HG03521 (cell line): ENCODE data around the gene DZIP1.

Experiments used
- ATAC-seq: cut with Tn5 transposase; IDR thresholded peaks from one replicate; pipeline ENCODE4 v1.9.1; 2021; ENCODE audit warnings: mild to moderate bottlenecking, moderate library complexity; ENCODE audit not compliant: unreplicated experiment

Gene DZIP1

DNA sequence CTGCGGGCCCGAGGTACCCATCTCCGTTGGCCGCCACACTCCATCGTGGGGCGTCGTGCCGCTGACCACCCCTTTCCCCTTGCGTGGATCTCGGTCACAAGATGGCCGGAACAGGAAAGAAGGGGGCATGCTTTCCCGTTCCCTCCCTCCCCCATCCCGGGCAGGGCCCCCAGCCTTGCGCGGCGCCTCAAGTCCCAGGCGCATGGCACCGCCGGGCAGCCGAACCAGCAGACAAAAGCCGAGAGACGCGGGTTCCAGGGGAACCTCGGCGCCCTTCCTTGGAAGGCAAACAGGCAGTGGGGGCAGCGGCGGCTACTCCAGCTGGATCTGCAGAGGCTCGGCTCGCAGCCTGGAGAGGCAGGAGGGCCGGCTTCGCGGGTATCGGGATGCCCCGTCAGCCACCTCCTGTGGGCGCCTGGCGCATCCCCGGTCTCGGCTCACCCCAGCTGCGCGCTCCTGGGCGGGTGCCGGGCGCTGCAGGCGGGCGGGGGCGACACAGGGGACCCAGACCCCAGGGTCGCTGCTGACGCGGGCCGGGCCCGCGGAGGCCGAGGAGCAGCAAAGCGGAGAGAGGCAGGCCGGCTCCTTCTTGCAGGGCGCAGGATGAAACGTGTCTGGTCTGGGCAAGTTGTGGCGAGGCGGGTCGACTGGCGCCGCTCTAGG, 439 bp downstream of the DZIP1 start:
- ATAC-seq: peak; percentile 50

DNA sequence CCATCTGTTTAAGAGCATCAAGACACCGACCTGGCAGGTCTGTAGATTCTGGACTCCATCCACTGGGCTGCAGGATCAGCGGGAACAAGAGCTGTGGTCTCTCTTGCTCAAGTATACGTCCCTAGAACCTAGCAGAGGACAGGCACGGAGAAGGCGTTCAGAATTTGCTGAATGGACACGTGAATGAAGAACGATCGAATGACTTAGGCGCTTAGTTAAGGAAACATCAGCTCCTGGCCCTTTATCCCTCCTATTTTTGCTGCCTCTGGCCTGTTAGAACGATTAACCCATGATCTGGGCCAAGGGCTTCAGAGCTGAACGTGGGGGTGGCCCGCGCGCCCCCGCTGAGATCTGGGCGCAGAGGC, 953 bp downstream of the DZIP1 start:
- ATAC-seq: no peak

DNA sequence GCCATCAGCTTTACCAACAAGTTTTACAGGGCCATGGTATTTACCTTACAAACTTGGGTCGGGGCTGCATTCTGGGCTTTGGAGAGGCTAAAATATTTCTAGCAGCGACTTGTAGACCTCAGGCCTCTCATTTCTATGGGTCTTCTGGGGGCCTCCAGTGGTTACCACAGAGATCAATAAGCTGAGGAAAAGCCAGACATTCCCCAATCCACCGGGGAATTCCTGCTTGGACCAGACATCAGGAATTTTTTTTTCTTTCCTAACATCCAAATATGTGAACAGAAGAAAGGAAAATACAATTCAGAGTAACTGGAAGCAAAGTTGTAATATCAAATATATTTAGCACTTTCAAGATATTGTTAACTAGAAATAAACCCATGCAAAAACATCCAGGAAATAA, 1.5 kb downstream of the DZIP1 start:
- no peak for ATAC-seq

DNA sequence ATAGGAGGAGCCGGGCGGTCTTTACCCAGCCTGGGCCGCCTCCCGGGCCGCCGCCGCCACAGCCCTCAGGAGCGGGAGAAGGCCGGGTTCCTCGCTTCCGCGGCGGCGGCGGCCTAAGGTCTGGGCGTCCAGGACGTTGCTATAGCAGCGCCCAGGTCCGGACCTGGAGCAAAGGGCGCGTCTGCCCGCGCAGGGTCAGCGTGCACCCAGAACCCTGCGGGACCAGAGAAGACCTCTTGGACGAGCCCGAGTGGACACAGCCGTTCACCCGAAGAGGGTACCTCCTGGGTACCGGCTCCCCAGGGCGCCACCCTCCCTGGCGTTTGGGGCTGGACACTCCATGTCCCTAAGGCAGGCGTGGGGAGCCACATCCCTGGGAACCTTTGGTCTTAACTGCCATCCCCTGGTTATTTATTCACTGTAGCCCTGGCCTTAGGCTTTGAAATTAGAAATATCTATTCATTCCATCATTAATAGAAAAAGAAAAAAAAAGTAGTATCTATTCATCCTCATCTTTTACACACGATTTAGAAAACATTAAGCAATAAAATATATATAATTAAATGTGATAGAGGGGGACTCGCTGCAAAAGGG, 2.4 kb downstream of the DZIP1 start:
- no peak for ATAC-seq

DNA sequence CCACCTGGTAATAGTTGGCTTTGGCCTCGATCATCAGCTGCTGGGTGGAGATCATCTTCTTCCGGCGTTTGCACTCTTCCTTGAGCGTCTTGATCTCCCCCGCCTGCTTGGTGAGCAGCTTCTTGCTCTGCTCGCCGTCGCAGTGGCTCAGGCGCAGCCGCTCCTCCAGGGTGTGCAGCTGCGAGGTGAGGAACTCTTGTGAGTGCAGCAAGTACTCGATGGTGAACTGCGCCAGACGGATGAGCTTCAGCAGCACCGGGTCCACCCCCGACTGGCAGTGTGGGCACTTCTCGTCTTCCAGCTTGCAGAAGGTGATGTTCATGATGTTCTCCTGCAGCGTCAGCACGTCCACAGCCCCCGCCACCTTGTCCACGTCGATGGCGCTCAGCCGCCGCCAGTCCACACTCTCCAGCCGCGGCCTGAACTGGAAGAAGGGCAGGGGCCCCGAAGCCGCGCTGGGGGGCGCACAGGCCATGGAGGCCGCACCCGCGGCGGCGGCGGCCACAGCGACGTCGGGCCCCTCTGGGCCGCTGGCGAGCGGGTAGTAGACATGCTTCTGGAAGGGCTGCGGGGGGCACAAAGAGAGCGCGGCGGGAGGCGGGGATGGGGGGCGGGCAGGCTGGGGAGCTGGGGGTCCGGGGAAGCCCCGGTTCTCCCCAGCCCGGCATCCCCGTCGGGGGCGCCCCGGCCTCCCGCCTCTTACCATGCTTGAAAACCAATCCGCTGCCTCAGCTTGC, 3.0 kb downstream of the DZIP1 start:
- ATAC-seq: no peak

DNA sequence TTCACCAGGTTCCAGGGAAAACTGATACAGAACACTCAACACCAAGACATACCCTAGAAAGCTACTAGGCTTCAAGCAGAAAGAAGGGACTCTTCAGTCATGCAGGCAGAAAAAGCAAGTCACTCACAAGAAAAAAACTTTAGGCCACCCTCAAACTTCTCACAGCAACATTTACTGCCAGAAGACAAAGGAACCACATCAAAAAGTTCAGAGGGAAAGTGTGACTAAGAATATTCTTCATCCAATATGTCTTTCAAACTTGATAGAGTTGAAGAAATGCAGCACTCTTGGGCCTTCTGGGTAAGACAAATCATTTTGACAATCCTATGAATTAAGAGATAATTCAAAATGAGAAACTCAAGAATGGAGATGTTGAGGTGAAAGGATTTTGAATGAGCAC, 7.7 kb downstream of the DZIP1 start:
- no peak for ATAC-seq

DNA sequence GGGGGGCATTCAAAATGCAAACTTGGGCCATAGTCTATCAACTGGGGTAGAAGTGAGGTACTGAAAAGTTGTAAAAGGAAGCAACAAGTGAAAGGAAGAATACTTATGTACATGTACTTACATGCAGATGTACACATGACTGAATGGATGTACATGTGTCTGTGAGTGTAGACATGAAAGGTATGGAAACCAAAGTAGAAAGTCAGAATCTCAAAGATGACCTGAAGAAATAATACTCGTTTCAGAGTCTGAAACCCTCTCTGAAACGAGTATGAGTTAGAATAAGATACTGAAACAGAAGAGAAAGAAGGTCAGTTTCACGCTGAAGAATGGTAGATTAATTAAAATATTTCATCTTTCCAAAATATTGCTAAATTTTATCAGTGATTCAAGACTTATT, 13.9 kb downstream of the DZIP1 start:
- no peak for ATAC-seq

DNA sequence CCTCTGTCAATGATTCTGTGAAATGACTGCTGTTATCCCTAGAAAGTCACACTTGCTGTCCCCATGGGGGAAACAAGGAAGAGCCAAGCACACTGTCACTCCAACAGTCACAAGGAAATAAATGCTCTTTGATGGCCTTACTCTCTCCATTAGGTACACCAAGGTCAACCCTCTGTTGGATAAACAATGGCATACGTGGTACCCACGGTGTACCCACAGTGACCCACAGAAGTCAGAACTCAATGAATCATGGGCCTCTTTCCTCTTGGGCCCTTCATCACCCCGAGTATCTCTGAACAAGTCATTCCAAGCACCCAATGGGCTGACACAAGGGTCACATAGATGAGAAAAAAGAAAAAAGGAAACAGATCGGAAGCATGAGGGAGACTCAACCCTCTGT, 15.4 kb downstream of the DZIP1 start:
- no peak for ATAC-seq

DNA sequence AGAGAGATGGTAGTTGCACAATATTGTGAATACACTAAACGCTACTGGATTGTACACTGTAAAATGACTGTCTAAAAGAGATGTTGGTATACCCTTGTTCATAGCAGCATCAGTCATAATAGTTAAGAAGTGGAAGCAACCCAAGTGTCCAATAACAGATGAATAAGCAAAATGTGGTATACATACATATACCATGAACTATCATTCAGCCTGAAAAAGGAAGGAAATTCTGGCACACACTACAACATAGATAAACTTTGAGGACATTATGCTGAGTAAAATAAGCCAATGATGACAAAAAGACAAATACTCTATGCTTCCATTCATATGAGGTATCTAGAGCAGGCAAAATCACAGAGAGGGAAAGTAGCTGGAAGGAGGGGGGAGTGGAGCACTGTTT, 16.0 kb downstream of the DZIP1 start:
- ATAC-seq: no peak

DNA sequence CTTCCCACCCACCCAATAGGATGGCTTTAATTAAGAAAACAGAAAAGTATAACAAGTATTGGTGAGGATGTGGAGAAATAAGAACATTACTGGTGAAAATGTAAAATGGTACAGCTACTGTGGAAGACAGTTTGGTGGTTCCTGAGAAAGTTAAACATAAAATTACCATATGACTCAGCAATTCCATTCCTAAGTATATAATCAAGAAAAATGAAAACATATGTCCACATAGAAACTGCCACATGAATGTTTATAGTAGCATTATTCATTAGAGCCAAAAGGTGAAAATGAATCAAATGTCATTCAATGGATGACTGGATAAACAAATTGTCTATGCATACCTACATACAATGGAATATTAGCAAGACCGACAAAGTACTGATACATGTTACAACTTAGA, 16.9 kb downstream of the DZIP1 start:
- ATAC-seq: no peak

DNA sequence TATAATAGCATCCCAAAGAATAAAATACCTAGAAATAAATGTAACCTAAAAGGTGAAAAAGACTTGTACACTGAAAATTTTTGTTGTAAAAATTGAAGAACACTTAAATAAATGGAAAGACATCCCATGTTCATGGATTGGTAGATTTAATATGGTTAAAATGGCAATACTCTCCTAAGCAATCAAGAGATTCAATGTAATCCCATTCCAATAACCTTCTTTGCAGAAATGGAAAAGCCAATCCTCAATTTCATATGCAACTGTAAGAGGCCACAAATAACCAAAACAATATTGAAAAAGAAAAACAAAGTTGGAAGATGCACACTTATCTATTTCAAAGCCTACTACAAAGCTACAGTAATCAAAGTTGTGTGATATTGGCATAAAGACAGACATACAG, 17.7 kb downstream of the DZIP1 start:
- ATAC-seq: no peak

DNA sequence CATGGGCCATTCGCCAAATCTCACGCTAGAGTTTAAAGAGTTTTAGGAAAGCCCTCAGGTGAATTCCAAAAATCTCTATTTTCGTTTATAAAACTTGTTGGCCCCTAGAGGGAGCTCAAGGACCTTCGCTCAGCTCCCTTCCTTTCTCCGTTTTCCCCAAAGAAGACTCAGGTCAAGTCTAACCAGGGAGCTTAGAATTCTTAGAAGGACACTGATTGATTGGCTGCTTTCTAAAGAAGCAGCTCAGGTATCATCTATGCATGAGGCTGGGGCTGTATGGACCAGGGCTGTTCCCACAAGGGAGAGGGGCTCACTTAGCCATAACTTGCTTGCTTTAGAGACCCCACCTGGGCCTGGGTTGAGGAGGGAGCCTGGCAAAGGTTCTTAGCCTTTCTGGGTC, 20.5 kb downstream of the DZIP1 start:
- ATAC-seq: no peak

DNA sequence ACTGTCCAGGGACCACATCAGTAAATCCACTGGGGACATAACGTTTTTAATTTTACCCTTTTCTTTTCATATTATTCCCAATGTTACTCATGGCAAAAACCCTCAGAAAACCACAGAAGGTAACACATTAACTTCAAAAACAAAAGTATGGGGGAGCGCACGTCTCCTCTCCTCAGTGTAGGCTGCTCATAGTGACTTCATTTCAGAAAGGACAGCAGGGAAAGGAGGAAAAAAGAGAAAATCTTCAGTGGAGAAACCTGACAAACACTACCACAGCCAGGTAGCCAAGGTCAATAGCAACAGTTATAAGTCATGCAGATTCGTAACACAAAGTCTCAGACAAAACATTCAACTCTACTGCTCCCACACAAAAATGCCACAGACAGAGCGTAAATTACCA, 21.4 kb downstream of the DZIP1 start:
- ATAC-seq: no peak

DNA sequence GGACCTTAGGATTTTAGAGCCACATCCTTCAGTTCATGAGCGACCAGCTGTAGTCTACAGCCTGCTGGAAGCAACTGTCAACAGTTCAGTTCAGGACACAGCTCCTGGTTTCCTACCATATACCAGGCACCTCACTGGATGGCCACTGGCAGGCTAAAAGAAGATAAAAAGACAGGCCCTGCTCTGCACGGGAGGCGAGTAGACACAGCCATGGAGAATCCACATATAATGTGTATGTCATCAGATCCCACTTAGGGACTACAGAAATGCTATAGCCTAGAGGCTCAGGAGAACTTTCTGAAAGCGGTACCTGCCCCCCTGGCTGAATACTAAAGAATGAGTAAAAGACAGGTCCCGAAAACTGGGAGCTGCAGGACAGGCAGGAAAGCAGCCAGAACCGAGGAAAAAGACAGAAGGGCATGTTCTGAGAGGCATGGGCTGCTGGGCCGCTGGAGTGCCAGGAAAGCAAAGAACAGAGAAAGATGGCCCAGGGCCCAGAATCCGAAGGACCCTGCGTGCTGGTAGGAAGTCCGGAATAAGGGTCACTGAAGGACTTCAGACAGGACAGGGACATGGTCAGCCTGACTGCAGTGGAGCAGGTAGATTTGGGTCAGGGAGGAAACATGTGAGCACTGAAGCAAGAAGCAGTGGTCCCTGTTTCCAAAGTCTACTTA, 23.5 kb downstream of the DZIP1 start:
- ATAC-seq: no peak

DNA sequence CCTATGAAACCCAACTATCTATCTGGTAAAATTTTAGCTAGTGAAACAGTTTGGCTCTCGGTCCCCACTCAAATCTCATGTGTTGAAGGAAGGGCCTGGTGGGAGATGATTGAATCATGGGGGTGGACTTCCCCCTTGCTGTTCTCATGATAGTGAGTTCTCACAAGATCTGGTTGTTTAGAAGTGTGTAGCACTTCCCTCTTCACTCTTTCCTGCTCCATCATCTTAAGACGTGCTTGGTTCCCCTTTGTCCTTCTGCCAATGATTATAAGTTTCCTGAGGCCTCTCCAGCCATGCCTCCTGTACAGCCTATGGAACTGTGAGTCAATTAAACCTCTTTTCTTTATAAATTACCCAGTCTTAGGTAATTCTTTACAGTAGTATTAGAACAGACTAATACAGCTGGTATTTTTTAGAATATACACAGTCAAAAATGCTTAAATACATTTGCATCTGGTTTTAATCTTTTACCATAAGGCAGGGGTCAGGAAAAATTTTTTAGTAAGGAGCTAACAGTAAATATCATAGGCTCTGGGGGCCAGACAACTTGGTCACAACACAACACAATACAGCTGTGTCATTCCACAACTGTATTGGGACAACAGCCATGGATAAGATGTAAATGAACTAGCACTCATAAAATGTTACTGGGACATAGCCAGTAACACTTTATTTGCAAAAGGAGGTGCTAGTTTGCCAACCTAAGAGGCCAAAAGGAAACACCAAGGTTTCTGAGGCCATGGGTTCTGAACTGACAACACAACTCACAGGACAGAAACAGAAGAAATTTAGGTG, 24.3 kb downstream of the DZIP1 start:
- ATAC-seq: no peak

DNA sequence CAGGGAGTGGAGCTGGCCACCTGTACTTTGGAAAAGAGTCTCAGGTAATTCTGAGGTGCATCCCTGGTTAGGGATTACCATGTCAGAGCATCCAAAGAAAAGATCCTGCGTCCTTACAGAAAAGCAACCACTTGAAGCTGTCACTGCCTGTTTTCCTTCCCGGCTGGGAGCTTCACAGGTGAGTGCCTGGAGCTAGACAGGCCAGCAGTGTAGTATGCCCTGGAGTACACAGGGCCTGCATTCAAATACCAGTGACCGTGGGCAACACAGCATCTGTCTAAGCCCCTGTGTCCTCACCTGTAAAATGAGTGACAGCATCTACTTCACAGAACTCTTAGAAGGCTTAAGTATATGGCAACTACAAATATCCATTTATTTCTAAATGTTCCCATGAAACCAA, 29.0 kb downstream of the DZIP1 start:
- ATAC-seq: no peak

DNA sequence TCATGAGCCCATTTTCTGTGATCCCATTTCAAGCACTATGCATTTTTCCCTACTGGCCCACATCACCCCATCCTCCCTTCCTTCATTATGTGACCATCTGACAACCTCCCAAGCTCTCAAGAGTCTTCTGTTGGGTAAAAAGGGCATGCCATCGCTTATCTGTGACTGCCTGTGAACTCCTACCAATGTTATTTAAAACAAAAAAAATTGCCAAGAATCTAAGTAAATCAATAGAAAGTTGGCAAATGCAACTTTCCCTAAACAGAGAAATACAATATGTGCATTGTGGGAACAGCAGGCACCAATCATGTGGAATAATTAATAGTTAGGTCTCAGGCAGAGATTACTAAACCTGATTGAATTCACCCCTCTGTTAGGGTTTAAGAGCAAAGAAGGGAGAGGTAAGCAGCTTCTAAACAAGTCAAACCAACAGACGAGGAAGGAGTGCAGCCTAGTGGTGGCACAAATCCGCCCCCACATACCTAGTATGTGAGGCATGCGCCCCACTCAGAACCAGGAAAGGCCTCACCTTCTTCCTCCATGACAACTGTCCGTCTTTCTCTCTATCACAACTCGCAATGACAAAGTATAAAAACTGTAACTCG, 29.8 kb downstream of the DZIP1 start:
- no peak for ATAC-seq

DNA sequence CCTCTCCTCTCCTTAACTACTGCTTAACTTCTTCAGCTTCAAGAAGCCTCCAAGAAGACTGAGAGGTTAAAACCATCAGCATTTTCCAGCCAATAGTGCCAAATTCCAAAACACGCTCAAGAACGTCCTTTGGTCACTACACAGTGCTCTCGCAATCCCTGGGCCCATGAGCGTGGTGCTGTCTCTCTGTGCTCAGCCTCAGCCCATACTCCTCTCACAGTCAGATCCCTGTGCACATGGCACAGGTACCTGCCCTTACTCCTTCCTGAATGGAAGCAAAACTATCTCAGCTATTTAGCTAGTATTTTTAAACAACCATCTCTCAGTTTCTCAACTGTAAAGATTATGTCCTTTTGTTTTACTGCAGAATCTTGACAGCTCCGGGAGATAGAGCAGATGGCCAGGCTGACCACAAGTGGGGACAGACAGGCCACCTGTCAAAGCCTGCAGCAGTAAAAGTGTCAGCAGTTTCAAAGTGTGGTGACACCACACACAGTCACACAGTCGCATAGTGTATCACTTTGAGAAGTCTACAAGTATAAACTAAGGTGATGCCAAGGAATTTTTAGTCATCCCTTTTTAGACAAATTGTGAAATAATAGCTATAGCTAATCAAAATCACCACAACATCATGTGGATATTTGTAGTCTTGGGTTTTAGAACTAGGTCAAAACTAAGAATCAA, 35.7 kb downstream of the DZIP1 start:
- ATAC-seq: no peak

DNA sequence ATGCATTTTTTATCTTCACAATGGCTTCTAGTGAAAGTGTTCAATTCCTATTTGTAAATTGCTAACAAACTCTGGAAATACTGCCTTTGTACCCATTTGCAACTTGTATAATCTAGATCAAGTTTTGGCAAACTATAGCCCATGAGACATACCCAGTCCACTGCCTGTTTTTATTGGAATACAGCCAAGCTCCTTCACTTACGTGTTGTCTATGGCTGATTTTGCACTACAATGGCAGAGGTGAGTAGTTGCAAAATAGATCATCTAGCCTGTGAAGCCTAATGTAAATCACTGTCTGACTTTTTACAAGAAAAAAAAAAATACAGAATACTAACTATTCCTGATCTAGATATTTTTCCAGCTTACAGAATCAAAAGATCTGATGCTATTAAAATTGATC, 37.1 kb downstream of the DZIP1 start:
- no peak for ATAC-seq

DNA sequence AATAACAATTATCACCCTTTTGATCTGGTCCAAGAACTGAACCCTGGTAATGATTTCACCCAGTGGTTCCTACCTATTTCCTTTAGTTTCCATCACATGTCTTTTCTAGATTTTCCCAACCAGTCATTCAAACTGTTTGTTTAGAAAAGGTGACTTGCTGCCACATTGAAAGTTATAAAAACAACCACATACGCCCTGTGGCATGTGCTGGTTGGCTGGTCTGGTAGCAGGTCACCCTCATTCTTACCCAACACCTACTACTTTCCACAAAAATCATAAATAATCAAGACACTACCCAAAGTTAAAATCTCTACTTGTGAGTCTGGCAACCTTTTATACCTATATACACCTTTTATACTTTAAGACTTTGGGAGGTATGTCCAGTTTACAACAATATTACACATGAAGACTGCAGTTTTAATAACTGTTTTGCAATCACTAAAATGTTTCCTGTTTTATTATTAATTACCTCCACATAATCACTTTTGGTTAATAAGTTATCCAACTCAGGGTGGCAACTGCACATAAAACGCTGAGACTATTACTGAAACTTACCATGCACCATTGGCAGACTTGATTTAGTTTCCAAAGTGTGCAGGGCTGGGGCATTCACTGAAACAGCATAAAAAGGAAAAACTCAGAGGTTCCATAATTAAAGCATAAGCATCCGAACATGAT, 38.9 kb downstream of the DZIP1 start:
- ATAC-seq: no peak
